ENCODE measurements around the gene CEACAM5.
"Not testable (repeated sequence)": the region's sequence is repeated elsewhere in the genome, so short reads cannot be mapped to it uniquely, and the experiment has no call there.

Gene CEACAM5

GRCh38 chr19:41740415-41741243 is 32.2 kb downstream of the CEACAM5 start:
- DNase-seq, result no peak

DNA sequence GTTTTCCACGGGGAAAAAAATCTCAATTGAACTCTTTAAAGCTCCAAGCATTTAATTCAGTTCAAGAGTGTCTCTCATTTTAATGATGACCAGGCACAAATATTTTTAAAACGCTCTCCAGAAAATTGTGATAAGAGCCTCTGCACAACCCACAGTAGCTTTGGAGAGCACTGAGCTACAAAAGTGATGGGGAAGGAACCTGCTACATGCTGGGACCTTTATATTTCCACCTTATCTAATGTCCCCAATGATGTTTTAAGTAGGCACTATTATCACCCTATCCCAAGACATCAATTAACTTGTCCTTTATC is 32.8 kb downstream of the CEACAM5 start:
- no peak for DNase-seq

DNA sequence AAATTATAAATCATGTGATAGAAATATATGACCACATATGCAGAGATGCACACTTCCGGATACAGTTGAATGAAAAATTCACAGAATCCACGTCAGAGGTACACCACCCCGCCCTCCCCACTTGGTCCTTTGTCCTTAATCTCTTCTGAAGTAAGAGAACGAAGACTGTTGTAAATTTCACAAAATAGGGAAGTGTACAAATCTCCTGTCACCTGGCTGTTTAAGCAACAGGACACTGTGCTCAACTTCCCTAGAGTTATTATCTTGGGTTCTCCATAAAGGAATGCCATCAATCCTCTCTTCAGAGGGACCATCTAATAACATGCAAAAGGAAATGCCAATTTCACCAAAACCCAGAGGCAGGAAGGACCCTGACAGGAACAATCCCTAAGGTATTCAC is 36.4 kb downstream of the CEACAM5 start:
- no peak for DNase-seq

DNA sequence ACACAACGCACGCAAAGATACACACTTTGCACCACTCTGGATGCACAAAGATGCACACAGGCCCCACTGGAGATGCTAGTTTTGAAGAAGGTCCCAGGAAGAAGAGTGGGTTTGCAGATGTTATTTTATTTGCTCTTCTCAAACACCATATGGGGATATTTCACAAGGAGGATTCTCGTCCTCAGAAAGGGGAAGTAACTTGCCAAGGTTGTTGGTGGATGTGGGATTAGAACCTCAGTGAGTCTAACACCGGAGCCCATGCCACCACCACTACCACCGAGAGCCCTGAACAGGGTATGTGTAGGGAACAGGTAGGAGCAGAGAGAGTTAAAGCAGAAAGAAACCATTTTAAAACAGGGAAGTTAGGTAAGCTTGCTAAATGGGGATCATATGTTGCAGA is 37.3 kb downstream of the CEACAM5 start:
- no peak for DNase-seq

DNA sequence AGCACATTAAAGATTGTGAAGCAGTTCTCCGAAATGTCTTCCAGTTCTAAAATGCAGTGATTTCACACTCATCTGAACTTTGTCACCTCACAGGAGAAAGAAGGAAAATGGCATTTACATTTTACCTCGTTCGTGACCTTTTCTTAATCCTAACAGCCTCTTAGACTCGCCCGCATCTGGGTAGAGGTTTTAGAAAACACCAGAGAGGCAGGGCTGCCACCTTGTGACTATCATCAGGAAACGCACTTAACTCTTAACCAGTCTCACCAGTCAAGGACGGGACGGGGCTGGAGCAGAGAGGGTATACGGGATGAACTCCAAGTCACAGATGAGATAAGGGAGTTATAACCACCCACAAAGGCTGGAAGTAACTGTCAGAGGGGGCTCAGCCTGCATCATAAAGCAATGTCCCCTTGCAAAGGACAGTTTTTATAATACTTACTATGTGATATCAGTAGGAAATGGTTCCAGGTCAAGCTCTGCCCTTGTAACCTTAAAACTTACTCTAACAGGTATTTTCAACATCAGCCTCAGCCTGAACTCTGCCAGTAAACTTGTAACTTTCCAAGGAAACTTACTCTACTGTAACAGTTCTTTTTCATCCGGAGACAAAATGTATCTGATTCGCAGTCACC is 38.3 kb downstream of the CEACAM5 start:
- DNase-seq, result peak; percentile 22

DNA sequence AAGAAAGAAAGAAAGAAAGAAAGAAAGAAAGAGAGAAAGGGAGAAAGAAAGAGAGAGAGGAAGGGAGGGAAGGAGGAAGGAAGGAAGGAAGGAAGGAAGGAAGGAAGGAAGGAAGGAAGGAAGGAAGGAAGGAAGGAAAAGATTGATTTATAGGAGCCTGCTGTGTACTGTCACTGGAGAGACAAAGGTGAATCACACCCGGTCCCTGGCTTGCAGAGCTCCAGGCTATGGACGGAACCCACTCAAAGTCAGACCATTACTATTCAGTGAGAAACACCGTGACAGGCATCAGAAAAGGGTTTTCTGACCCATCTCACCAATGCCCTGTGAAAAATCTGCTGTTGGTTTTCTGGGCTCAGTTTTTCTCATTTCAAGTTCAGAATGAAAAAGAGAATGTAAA is 39.6 kb downstream of the CEACAM5 start:
- DNase-seq, result no peak

GRCh38 chr19:41750248-41751134 is 42.1 kb downstream of the CEACAM5 start:
- not testable (repeated sequence) for DNase-seq

DNA sequence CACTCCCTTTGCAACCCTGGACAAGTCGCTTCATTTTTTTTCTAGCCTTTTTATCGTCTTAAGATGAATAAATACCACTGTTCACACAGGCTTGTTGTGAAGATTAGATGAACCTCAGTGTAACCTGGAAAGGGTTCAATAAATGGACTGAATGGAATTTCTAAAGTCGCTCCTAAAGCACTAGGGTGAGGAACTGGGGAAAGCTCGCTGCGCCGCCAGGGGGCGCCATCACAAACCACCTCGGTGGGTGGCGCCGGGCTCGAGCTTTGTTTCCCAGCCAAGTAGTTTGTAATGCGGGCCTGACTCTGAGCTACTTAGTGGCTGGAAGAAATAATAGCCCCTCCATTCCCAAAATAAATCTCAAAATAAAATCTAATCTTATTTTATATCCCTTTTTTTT is 44.7 kb downstream of the CEACAM5 start:
- DNase-seq, result peak; percentile 14

DNA sequence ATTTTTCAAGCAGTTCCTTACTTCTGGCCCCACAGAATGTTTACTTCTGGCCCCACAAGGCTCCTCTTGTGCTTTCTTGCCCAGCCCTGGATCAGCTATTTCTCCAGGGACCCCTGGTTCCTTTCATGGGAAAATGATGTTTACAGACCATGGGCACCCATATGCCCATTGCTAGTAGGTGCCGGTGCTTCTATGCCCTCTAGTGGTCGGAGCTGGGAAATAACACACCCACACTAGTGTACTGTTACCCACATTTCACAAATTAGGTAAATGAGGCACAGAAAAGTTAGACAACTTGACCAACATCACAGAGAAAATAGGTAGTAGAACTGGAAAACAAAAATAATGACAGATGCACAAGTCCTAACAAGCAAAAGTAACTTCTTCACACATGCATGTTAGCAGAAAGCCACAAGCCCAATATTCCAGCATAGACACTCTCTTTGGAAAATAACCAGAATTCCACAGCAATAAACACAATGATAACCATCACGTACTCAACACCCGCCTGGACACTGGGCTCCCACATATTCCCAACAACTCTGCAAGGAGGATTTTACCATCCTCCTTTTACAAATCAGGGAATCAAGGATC is 45.6 kb downstream of the CEACAM5 start:
- peak; percentile 19 for DNase-seq

GRCh38 chr19:41755328-41755913 is 47.0 kb downstream of the CEACAM5 start, which contains the start of gene CEACAM6:
Gene CEACAM6 (plus strand): TSS chr19:41755530. CDS start chr19:41755639, 109 bp downstream.
- no peak for DNase-seq

- DNase-seq, result no peak
Measured at GRCh38 chr19:41758846-41759245, 50.4 kb downstream of the CEACAM5 start.

- DNase-seq, result no peak
Measured at GRCh38 chr19:41767115-41767514, 58.7 kb downstream of the CEACAM5 start.

DNA sequence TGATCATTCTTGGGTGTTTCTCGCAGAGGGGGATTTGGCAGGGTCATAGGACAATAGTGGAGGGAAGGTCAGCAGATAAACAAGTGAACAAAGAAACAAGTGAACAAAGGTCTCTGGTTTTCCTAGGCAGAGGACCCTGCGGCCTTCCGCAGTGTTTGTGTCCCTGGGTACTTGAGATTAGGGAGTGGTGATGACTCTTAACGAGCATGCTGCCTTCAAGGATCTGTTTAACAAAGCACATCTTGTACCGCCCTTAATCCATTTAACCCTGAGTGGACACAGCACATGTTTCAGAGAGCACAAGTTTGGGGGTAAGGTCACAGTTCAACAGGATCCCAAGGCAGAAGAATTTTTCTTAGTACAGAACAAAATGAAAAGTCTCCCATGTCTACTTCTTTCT is 59.7 kb downstream of the CEACAM5 start:
- not testable (repeated sequence) for DNase-seq

GRCh38 chr19:41769608-41770007 is 61.2 kb downstream of the CEACAM5 start:
- DNase-seq, result no peak

DNA sequence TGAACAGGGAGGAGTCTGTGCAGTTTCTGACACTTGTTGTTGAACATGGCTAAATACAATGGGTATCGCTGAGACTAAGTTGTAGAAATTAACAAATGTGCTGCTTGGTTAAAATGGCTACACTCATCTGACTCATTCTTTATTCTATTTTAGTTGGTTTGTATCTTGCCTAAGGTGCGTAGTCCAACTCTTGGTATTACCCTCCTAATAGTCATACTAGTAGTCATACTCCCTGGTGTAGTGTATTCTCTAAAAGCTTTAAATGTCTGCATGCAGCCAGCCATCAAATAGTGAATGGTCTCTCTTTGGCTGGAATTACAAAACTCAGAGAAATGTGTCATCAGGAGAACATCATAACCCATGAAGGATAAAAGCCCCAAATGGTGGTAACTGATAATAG is 63.0 kb downstream of the CEACAM5 start:
- no peak for DNase-seq

DNA sequence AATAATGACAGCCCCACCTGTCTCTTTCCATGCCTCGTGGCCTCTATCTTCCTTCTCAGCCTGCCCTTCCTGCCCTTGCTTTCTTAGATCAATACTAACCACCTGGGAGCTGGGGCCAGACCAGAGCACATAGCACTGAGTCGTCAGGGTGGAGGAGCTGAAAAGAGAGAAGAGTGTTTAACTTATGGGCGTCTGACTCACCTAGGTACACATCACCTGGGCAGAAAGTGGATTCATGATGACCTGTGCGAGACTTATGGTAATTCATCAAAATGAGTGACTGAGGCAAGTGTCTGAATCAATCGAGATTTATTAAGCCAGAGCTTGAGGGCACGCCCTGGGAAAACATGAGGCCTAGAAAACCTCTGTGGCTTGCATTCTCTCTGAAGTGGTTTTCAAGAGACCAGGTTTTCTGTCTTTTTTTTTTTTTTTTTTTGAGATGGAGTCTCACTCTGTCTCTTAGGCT is 66.1 kb downstream of the CEACAM5 start:
- DNase-seq, result no peak

- no peak for DNase-seq
Measured at GRCh38 chr19:41776700-41777099, 68.3 kb downstream of the CEACAM5 start.
